Osteoblast (primary cell): ENCODE measurements around the gene WIZ. TPM values are rescaled to one million over a fixed set of nuclear protein-coding genes. Genes with fewer than 3 reads are reported as not detected.

Source experiments
- DNase-seq: peaks from one replicate; pipeline ENCODE4 v3.0.0; 2011; ENCODE audit warnings: low spot score, mixed read lengths; ENCODE audit not compliant: insufficient read length; ENCODE audit errors: missing footprints
- H2AFZ ChIP-seq: 2 replicates; pipeline ENCODE4 v1.6.0; 2011; ENCODE audit warnings: mild to moderate bottlenecking, low read length
- H3K27ac ChIP-seq: 2 replicates; pipeline ENCODE4 v1.5.1; 2011; ENCODE audit warnings: mild to moderate bottlenecking, low read depth, low read length, moderate library complexity
- H3K27me3 ChIP-seq: 2 replicates; pipeline ENCODE4 v1.6.0; 2012; ENCODE audit warnings: mild to moderate bottlenecking, control low read depth, inconsistent platforms, low read length, moderate library complexity; ENCODE audit not compliant: insufficient read depth
- H3K36me3 ChIP-seq: 2 replicates; pipeline ENCODE4 v1.5.1; 2011; ENCODE audit warnings: mild to moderate bottlenecking, low read length, control low read depth, moderate library complexity; ENCODE audit not compliant: insufficient read depth
- H3K4me1 ChIP-seq: 2 replicates; pipeline ENCODE4 v1.5.1; 2011; ENCODE audit warnings: mild to moderate bottlenecking, low read length, control low read depth, moderate library complexity; ENCODE audit not compliant: insufficient read depth
- H3K4me2 ChIP-seq: 2 replicates; pipeline ENCODE4 v1.6.0; 2011; ENCODE audit warnings: mild to moderate bottlenecking, low read length; ENCODE audit not compliant: insufficient read depth
- H3K4me3 ChIP-seq: fragments of 200-600 bp; sonication (generic); 3 replicates; pipeline ENCODE4 v1.5.1; 2012; ENCODE audit warnings: mild to moderate bottlenecking, low read length, inconsistent platforms; ENCODE audit not compliant: insufficient read depth
- H3K79me2 ChIP-seq: 2 replicates; pipeline ENCODE4 v1.6.0; 2012; ENCODE audit warnings: mild to moderate bottlenecking, low read length, control low read depth, inconsistent platforms; ENCODE audit not compliant: insufficient read depth
- H3K9me3 ChIP-seq: 2 replicates; pipeline ENCODE4 v1.5.1; 2011; ENCODE audit warnings: low read depth, low read length, control low read depth
- H4K20me1 ChIP-seq: 2 replicates; pipeline ENCODE4 v1.6.0; 2012; ENCODE audit warnings: mild to moderate bottlenecking, low read length, control low read depth; ENCODE audit not compliant: insufficient read depth
- total RNA-seq: library from RNA; depleted of rRNA; stranded (reverse); fragments of >200 nt; gene quantifications from 2 replicates; pipeline ENCODE4 v1.2.3, GENCODE V29; 2012
- TF ChIP-seq, protein P1 (sequence below): IDR thresholded peaks from 2 replicates; pipeline ENCODE4 v1.5.1; 2011; ENCODE audit warnings: mild to moderate bottlenecking, low read depth, low read length, moderate library complexity; ENCODE audit errors: extremely low read depth

Gene WIZ
- total RNA-seq, 1 donor = 9.8 TPM

DNA sequence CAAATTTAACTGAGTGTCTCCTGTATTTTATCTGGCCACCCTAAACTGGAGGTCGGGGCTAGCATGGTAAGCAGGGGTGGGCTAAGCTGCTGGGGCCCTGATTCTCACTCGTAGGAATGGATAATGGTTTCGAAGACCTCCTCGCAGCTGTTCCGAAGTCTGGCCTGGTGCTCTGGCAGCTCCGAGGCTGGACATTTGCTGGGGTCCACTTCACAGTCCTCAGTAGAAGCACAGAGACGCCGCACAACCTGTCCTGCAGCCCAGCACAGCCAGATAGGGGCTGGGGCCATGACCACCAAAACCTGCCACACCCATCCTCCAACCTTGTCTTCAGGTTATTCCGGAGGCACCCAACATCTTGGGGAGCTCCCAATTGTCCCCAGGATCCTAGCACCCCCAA is 6.2 kb upstream of the WIZ start:
- TF ChIP-seq, protein P1, sequence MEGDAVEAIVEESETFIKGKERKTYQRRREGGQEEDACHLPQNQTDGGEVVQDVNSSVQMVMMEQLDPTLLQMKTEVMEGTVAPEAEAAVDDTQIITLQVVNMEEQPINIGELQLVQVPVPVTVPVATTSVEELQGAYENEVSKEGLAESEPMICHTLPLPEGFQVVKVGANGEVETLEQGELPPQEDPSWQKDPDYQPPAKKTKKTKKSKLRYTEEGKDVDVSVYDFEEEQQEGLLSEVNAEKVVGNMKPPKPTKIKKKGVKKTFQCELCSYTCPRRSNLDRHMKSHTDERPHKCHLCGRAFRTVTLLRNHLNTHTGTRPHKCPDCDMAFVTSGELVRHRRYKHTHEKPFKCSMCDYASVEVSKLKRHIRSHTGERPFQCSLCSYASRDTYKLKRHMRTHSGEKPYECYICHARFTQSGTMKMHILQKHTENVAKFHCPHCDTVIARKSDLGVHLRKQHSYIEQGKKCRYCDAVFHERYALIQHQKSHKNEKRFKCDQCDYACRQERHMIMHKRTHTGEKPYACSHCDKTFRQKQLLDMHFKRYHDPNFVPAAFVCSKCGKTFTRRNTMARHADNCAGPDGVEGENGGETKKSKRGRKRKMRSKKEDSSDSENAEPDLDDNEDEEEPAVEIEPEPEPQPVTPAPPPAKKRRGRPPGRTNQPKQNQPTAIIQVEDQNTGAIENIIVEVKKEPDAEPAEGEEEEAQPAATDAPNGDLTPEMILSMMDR = no peak
- no peaks in the 10 kb centered on the region for H3K9me3 ChIP-seq
- no peak overlapping the region for H2AFZ ChIP-seq
- no peak overlapping the region for H3K4me3 ChIP-seq
- peak; percentile 76 for DNase-seq
- H3K36me3 ChIP-seq = no peaks in the 10 kb centered on the region
- no peaks in the 10 kb centered on the region for H4K20me1 ChIP-seq
- no peak overlapping the region for H3K27ac ChIP-seq
- no peaks in the 10 kb centered on the region for H3K79me2 ChIP-seq
- H3K4me1 ChIP-seq = peaks cover 6% of the 10 kb centered on the region
- no peak overlapping the region for H3K4me2 ChIP-seq
- peaks cover 36% of the 10 kb centered on the region for H3K27me3 ChIP-seq

DNA sequence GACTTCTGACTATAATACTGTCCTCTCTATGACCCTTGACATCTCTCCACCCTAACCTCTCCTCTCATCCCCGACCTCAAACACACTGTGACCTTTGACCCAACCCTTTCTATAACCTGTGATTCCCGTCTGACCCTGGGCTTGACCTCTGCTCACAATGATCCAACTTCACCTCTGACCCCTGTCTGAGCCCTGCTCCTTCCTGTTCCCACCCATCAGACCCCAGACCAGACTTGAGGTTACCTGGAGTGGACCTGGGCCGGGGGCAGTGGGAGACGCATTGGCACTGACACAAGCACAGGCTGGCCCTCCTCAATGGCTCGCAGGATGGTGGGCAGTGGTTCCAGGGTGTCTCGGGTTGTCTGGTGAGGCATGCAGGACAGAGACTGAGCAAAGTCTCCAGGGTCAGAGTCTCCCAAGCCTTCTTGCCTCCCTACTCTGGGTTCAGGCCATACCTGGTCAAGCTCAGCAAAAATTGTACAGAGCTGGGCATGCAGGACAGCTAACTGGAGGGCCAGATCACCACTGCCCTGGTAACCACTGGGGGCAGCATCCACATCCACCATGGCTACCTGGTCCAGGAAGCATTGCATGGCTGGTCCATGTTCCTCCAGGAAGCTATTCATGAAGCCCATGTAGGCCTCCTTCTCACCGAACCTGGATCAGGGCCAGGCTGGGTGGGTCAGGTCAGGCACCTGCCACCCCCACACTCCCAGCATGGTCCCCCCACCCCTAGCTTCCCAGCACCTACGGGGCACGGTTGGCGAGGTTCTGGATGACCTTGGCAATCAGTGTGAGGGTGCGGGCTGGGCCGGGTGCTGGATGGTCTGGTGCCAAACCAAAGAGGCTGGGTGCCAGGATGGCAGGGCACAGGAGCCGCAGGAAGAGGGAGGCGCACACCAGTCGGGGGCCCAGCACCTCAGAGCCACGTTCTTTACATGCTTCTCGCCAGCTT is 4.4 kb upstream of the WIZ start:
- Histone ChIP-seq H3K27ac (no peak overlapping the region), H3K4me2 (no peak overlapping the region), H3K36me3 (no peaks in the 10 kb centered on the region), H3K4me3 (no peak overlapping the region), H3K4me1 (peaks cover 8% of the 10 kb centered on the region), H4K20me1 (peaks cover 3% of the 10 kb centered on the region), H2AFZ (no peak overlapping the region), H3K79me2 (no peaks in the 10 kb centered on the region), H3K9me3 (no peaks in the 10 kb centered on the region), H3K27me3 (peaks cover 30% of the 10 kb centered on the region)
- TF ChIP-seq, protein P1 = peak; percentile 30
- peak; percentile 94 for DNase-seq

DNA sequence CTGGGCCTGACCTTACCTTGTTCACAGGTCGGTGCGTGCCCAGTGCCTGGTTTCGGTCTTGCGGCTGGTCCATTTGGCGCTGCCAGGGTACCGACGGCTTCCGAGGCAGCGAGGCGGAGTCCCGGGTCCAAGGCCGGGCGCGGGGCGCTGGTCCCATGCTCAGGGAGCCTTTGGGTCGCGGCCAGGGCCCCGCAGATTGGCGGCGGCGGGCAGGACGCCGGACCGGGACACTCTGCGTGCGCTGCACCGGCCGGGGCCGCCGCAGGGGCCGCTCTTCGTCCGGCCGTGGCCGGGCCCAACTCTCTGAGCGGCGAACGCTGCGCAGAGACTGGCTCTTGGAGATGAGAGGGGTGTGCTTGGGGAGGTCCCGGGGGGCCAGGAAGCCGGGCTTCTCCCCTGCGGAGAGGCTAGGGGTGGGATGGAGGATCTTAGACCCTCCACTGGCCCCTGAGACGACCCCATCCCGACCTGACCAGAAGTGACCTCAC is 3.4 kb upstream of the WIZ start:
- peaks cover 3% of the 10 kb centered on the region for H4K20me1 ChIP-seq
- H2AFZ ChIP-seq = peak overlapping the region; percentile 94
- no peaks in the 10 kb centered on the region for H3K79me2 ChIP-seq
- H3K36me3 ChIP-seq = no peaks in the 10 kb centered on the region
- peak overlapping the region; percentile 95 for H3K4me2 ChIP-seq
- TF ChIP-seq, protein P1 = peak; percentile 21
- peak overlapping the region; percentile 37 for H3K27ac ChIP-seq
- peak overlapping the region; percentile 77 for H3K4me3 ChIP-seq
- DNase-seq = peak; percentile 96
- no peaks in the 10 kb centered on the region for H3K9me3 ChIP-seq
- peaks cover 28% of the 10 kb centered on the region for H3K27me3 ChIP-seq
- peaks cover 11% of the 10 kb centered on the region for H3K4me1 ChIP-seq
